ENCODE measurements around the gene TSR3.

TSR3 gene

GRCh38 chr16:1380195-1380594, 28.5 kb upstream of the TSR3 start:
- Histone ChIP-seq H3K27me3 (ENCODE audit: insufficient read depth, low read length, poor library complexity) (no peaks in the 10 kb centered on the region), H3K4me2 (ENCODE audit: insufficient read depth, low read length) (no peak overlapping the region), H3K4me1 (ENCODE audit: insufficient read depth, low read length) (no peaks in the 10 kb centered on the region), H3K79me2 (ENCODE audit: insufficient read depth, low read length) (no peaks in the 10 kb centered on the region), H3K36me3 (ENCODE audit: insufficient read depth, low read length) (peaks cover 32% of the 10 kb centered on the region), H3K9ac (ENCODE audit: low read depth, low read length) (no peak overlapping the region), H4K20me1 (ENCODE audit: insufficient read depth, low read length) (peaks cover 17% of the 10 kb centered on the region), H3K27ac (ENCODE audit: low read length) (no peak overlapping the region), H3K4me3 (ENCODE audit: low read depth in 1 of 2, low read length in 2 of 2) (no peak overlapping the region), H2AFZ (ENCODE audit: low read depth, low read length) (no peak overlapping the region), H3K9me3 (ENCODE audit: insufficient read depth, low read length, severe bottlenecking) (no peaks in the 10 kb centered on the region)
- no peak for DNase-seq
- no peak for ATAC-seq (ENCODE audit: insufficient read depth, low read depth)
- TF ChIP-seq EZH2 (IDR thresholded peaks at IDR 0.05; ENCODE audit: borderline replicate concordance, low read depth, low read length, severe bottlenecking) (no peak), CTCF (IDR thresholded peaks at IDR 0.05; ENCODE audit: borderline replicate concordance, extremely low read depth, low read length, poor library complexity, severe bottlenecking) (no peak)

- peaks cover 26% of the 10 kb centered on the region for H3K36me3 ChIP-seq (ENCODE audit: insufficient read depth, low read length)
- H3K4me2 ChIP-seq (ENCODE audit: insufficient read depth, low read length) = no peak overlapping the region
- ATAC-seq (ENCODE audit: insufficient read depth, low read depth) = no peak
These were observed 27.8 kb upstream of the TSR3 start for GRCh38 chr16:1379304-1380076.

GRCh38 chr16:1378804-1379303, 27.2 kb upstream of the TSR3 start:
- no peak for TF ChIP-seq CTCF (IDR thresholded peaks at IDR 0.05; ENCODE audit: borderline replicate concordance, extremely low read depth, low read length, poor library complexity, severe bottlenecking)
- no peak for TF ChIP-seq EZH2 (IDR thresholded peaks at IDR 0.05; ENCODE audit: borderline replicate concordance, low read depth, low read length, severe bottlenecking)

More at GRCh38 chr16:1379304-1380076, 27.8 kb upstream of the TSR3 start:
- DNase-seq = no peak
- Histone ChIP-seq H3K27me3 (ENCODE audit: insufficient read depth, low read length, poor library complexity) (no peaks in the 10 kb centered on the region), H3K79me2 (ENCODE audit: insufficient read depth, low read length) (no peaks in the 10 kb centered on the region), H3K9me3 (ENCODE audit: insufficient read depth, low read length, severe bottlenecking) (no peaks in the 10 kb centered on the region), H4K20me1 (ENCODE audit: insufficient read depth, low read length) (peaks cover 17% of the 10 kb centered on the region), H3K4me3 (ENCODE audit: low read depth in 1 of 2, low read length in 2 of 2) (no peak overlapping the region), H3K4me1 (ENCODE audit: insufficient read depth, low read length) (no peaks in the 10 kb centered on the region), H2AFZ (ENCODE audit: low read depth, low read length) (no peak overlapping the region), H3K27ac (ENCODE audit: low read length) (no peak overlapping the region), H3K9ac (ENCODE audit: low read depth, low read length) (no peak overlapping the region)
- TF ChIP-seq CTCF (IDR thresholded peaks at IDR 0.05; ENCODE audit: borderline replicate concordance, extremely low read depth, low read length, poor library complexity, severe bottlenecking) = no peak
- no peak for TF ChIP-seq EZH2 (IDR thresholded peaks at IDR 0.05; ENCODE audit: borderline replicate concordance, low read depth, low read length, severe bottlenecking)

More at GRCh38 chr16:1378804-1379303, 27.2 kb upstream of the TSR3 start:
- DNase-seq (no peak), ATAC-seq (ENCODE audit: insufficient read depth, low read depth) (no peak)
- Histone ChIP-seq H3K4me1 (ENCODE audit: insufficient read depth, low read length) (no peaks in the 10 kb centered on the region), H3K79me2 (ENCODE audit: insufficient read depth, low read length) (no peaks in the 10 kb centered on the region), H3K4me3 (ENCODE audit: low read depth in 1 of 2, low read length in 2 of 2) (no peak overlapping the region), H4K20me1 (ENCODE audit: insufficient read depth, low read length) (peaks cover 17% of the 10 kb centered on the region), H3K27me3 (ENCODE audit: insufficient read depth, low read length, poor library complexity) (no peaks in the 10 kb centered on the region), H3K9ac (ENCODE audit: low read depth, low read length) (no peak overlapping the region), H2AFZ (ENCODE audit: low read depth, low read length) (no peak overlapping the region), H3K27ac (ENCODE audit: low read length) (no peak overlapping the region), H3K36me3 (ENCODE audit: insufficient read depth, low read length) (peaks cover 26% of the 10 kb centered on the region), H3K9me3 (ENCODE audit: insufficient read depth, low read length, severe bottlenecking) (no peaks in the 10 kb centered on the region), H3K4me2 (ENCODE audit: insufficient read depth, low read length) (no peak overlapping the region)

Measured in DND-41 (cell line).